Measurements from ENCODE around the gene ABCG5. TPM values are rescaled to one million over a fixed set of nuclear protein-coding genes. Genes with fewer than 3 reads are reported as not detected.

ABCG5 gene
- polyA plus RNA-seq, 3 donors = 0.44 to 0.91 (median 0.55) TPM

DNA sequence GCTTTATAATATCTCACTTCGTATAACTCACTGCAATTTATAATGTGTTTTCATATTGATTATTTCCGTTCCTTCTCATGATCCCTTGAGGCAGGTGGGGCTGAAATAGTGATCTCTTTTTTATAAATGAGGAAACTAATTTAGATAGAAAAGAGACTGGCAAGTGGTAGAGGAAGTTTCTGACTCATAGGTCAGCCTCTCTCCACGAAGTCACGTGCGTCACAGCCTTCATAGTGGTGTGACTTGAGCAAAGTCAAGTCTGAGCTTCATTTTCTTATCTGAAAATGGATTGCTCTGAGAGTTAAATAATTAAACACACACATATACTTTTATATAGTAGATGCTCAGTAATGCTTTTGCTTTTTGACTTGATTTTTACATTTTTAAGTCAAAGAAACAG, 19.9 kb downstream of the ABCG5 start:
- no peak for DNase-seq (ENCODE audit: extremely low read depth in 1 of 11, low read depth in 9 of 11, low spot score in 4 of 11)

DNA sequence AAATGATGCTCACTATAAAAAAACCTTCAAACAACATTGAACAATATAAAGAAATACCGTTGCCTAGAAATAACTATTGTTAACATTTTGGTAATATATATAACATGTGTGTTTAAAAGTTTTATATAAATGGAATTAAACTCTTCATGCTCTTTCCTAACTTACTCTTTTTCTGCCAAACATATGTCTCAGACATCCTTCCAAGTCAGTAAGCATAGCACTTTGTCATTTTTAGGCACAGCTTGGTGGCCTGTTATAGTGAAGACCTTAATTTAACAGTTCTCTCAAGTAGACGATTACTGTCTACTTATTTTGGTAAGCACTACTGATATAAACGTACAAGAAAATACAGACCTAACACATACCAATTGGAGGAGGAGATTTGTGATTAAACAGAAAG, 23.9 kb downstream of the ABCG5 start:
- no peak for DNase-seq (ENCODE audit: extremely low read depth in 1 of 11, low read depth in 9 of 11, low spot score in 4 of 11)

DNA sequence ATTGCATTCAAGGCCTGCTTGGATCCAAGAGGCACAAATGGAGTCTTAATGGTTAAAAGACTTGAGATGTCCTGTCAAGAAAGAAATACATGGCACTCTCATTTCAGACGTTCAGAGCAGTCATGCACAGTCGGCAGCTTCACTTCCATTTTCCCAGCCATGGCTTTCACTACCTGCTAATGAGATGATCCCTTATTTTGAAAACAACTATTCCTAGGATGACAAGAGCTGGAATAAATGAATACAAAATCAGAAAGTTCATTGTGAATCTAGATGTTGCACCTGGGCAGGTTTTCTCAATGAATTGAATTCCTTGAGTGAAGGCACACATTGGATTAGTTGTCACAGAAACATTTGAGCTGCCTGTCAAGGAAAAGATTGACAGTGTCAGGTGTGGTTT, 25.7 kb downstream of the ABCG5 start:
- DNase-seq (ENCODE audit: extremely low read depth in 1 of 11, low read depth in 9 of 11, low spot score in 4 of 11) = no peak

DNA sequence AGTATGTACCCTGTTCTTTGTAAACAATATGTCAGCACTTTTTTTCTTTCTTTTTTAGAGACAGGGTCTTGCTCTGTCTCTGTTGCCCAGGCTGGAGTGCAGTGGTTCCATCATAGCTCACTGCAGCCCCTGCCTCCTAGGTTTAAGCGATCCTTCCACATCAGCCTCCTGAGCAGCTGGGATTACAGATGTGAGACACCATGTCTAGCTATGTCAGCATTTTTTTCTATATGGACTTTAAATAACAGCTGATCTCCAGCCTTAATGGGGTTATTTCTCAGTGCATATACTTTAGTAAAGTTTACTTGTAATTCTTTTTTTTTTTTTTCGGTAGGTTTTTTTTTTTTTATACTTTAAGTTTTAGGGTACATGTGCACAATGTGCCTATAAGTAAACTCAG, 26.6 kb downstream of the ABCG5 start:
- no peak for DNase-seq (ENCODE audit: extremely low read depth in 1 of 11, low read depth in 9 of 11, low spot score in 4 of 11)

DNA sequence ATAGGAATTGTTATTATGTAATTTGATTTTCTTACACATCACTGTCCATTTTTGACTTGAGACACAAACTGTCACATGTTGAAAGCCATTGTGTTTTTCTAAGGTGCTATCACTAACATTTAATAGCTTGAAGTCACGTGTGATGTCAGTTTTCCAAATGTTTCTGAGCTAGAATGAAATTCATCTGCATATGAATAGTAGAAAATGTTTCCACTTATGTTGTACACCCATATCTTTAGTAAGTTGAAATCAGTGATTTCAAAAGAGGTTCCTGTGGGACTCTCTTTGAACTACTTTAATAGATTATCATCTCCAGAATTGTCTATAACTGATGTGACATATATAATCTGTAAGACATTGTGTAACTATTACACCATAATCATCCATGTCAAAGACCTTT, 27.8 kb downstream of the ABCG5 start:
- DNase-seq (ENCODE audit: extremely low read depth in 1 of 11, low read depth in 9 of 11, low spot score in 4 of 11) = no peak

DNA sequence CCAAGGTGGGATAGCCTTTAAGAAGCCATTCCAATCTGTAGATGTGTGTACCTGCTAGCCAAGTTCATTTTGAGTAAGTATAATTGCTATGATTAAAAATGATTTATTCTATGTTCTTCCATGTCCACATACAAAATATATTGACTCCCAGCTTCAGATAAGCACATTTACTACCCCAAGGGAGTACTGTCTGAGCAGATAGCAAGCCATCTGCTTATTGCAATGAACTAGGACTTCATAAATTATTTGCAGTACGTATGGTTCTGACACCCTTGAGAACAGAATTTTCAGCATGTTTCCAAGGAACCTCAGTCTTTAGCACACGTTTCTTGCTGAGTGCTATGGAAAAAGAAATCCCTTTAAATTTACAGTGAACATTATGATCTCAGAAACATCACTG, 28.2 kb downstream of the ABCG5 start:
- no peak for DNase-seq (ENCODE audit: extremely low read depth in 1 of 11, low read depth in 9 of 11, low spot score in 4 of 11)

DNA sequence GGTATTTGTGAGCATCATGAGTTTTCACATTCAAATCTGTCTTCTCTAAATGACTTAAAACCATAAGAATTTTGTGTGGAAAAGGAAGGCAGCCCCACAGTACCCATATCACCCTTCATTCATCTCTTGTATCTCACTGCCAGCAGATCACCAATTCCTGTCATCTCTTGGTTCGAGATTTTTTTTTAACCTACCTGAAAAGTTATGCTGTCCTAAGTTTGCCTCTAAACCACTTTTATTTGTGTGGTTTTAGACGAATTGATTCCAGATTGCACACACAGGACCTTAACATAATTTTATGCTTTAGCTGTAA, 32.0 kb downstream of the ABCG5 start:
- DNase-seq (ENCODE audit: extremely low read depth in 1 of 11, low read depth in 9 of 11, low spot score in 4 of 11) = no peak

DNA sequence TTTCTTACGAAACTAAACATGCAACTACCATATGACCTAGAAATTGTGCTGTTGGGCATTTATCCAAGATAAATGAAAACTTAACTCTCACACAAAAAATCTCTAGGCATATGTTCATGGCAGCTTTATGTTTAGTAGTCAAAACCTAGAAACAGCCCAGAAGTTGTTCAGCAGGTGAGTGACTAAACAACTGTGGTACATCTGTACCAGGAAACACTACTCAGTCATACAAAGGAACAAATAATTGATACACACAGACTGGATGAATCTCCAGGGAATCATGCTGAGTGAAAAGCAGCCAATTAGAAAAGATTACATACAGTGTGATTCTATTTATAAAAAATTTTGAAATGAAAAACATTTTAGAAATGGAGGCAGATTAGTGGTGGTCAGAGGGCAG, 35.5 kb downstream of the ABCG5 start:
- no peak for DNase-seq (ENCODE audit: extremely low read depth in 1 of 11, low read depth in 9 of 11, low spot score in 4 of 11)

DNA sequence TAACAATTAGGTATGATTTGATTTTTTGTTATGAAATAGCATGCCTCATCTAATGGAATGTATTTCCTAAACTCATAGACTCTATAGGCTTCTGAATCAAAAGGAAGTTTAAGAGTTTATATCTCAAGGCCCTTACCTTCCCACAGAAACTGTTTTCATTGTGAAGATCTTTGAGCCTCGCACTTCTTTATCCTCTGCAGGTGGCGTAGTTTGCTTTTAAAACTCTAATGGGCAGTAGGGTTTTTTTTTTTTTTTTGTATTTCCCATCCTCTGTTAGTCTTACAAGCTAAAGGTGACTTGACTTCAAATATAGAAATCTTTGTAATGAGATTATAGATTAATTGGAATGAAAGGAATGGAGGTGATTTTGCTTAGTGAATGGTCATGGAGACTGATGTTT, 36.5 kb downstream of the ABCG5 start:
- DNase-seq (ENCODE audit: extremely low read depth in 1 of 11, low read depth in 9 of 11, low spot score in 4 of 11) = no peak

DNA sequence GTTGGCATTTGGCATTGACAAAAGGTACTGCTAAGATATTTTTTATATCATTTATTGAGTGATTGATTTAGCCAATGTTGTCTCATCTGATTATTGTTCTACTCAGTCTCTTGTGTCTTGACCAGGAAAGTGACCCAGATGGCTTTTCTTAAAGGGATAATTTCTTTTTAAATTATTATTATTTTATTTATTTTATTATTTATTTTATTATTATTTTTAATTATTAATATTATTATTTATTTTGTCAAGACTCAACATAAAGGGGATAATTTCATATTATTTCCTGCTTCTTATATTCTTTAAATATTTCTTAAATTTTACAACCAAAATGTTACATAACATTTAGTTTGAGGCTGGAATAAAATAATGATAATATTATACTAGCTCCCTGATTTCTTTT, 37.7 kb downstream of the ABCG5 start:
- no peak for DNase-seq (ENCODE audit: extremely low read depth in 1 of 11, low read depth in 9 of 11, low spot score in 4 of 11)

DNA sequence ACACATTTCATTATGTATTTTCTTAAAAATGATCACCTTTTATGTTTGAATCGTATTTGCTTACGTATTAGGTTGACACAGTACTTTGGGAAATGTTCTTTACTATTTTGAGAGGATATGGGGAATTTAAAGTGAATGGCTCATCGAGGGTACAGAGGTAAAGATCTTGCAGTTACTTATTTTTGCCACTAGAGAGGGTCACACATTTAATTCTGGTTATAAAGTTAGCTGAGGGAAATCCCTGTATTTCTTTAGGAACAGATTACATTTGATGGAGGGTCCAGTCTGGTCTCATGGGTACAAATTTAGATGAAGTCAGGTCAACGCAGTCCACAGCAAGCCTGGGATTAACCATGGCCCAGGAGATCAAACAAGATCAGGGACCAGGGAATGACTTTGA, 40.3 kb downstream of the ABCG5 start:
- DNase-seq (ENCODE audit: extremely low read depth in 1 of 11, low read depth in 9 of 11, low spot score in 4 of 11) = no peak

DNA sequence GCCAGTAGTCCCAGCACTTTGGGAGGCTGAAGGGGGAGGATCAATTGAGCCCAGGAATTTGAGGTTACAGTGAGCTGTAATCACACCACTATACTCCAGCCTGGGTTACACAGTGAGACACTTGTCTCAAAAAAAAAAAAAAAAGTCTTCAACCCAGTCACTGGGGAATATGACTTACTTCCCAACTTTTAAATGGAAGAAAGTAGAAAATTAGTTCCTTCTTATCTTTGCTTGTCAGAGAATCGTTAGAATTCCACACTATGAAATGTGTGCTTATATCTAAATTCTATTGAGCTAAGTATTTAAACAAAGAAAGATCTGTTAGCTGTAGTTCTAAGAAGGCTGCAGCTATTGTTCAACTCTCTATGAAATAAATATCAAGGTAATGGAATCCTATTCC, 42.4 kb downstream of the ABCG5 start:
- no peak for DNase-seq (ENCODE audit: extremely low read depth in 1 of 11, low read depth in 9 of 11, low spot score in 4 of 11)

DNA sequence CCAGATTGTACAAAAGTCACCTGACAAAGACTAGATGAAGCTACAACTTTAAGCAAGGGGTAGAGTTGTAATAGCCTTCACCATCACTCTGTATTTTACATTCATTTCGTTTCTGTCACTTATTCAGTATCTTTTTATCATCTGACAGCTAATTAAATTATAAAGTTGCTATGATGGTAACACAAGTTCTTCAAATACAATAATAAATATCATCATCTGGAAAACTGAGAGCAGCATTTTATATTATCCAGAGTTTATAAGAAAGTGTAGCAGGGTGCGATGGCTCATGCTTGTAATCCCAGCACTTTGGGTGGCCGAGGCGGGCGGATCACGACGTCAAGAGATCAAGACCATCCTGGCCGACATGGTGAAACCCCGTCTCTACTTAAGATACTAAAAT, 43.7 kb downstream of the ABCG5 start:
- DNase-seq (ENCODE audit: extremely low read depth in 1 of 11, low read depth in 9 of 11, low spot score in 4 of 11) = no peak

DNA sequence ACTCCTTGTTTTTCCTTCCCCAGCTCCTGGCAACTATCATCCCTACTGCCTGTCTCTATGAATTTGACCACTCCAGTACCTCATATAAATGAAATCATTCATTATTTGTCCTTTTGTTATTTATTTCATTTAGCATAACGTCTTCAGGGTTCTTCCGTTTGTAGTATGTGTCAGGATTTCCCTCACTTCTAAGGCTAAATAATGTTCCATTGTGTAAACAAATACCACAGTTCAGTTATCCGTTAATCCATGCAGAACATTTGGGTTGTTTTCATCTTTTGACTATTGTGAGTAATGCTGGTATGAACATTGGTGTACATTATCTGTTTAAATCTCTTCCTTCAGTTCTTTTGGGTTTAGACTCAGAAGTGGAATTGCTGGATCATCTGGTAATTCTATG, 46.0 kb downstream of the ABCG5 start:
- peak in 6 of 11 donors; percentile 15 to 52 (median 27) for DNase-seq (ENCODE audit: extremely low read depth in 1 of 11, low read depth in 9 of 11, low spot score in 4 of 11)

DNA sequence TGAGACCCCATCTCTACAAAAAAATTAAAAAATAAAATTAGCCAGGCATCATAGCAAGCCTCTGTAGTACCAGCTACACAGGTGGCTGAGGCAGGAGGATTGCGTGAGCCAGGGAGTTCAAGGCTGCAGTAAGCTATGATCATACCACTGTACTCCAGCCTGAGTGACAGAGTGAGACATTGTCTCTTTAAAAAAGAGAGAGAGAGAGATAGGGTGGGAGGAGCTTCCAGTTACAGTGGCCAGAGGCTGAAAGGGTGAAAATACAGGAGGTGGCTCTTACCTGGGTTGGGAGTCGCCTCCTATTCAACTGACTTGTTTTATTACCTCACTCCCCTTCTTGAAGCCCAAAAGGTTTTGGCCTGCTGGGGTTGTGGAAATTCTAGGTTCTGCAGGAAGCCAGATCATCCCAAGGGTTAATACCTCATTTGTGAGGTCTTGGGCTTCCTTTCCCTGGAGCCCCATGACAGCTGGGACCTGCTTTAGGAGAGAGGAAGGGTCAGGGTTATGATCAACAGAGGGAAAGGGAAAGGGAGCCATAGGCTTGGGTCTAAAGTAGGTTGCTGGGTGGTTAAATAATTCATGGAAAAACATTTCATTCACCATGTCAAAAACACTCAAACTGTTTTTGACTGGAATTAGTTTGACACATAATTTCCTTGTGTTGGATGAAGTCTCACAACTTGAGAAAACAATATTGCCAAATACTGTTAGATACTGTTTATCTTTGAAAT, 47.4 kb downstream of the ABCG5 start:
- DNase-seq (ENCODE audit: extremely low read depth in 1 of 11, low read depth in 9 of 11, low spot score in 4 of 11) = no peak

DNA sequence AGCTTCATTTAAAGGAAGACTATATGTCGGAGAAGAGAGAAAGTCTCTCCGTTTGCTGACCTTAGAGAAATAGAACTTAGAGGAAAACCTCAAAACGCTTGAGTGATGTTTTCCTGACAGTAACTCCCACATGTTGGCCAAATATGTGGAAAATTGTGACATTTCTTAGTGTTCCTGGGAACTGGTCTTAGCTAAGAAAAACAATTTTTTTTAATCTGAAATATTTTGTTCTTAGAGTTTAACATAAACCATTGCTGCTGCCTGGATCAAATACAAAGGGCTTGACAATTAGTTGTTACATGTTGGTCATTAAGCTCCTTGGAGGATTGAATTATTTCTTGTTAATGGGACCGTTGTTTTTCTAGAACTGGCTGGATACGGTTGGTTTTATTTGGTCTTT, 48.5 kb downstream of the ABCG5 start:
- peak in 6 of 11 donors; percentile 4 to 38 (median 26) for DNase-seq (ENCODE audit: extremely low read depth in 1 of 11, low read depth in 9 of 11, low spot score in 4 of 11)

DNA sequence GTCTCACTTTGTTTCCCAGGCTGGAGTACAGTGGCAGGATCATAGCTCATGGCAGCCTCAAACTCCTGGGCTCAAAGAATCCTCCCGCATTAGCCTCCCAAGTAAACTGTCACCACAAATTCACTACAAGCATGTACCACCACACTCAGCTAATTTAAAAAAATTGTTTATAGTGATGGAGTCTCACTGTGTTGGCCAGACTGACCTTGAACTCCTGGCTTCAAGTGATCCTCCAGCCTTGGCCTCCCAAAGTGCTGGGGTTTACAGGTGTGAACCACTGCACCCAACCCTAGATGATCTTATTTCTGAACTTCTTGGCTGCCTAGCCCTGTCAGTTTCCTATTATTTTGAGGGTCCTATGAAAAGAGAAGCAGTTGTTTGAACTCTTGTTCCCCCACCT, 50.0 kb downstream of the ABCG5 start:
- no peak for DNase-seq (ENCODE audit: extremely low read depth in 1 of 11, low read depth in 9 of 11, low spot score in 4 of 11)

DNA sequence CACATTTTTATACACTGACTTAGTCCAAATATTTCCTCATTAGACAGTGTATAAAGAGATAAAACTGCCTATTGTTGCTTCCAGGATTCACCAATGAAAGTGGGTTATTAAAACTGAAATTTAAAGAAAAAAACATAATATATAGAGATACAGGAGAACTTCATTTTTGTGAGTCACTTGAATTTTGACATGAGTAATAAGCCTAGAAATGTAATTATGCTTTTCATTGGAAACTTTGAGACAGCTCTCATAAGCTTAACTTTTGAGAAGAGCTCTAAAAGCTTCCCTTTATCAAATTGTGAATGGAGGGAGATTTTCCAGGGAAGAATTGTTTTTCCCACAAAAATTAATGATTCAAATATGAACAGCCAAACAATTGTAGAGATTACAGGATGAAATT, 50.7 kb downstream of the ABCG5 start:
- no peak for DNase-seq (ENCODE audit: extremely low read depth in 1 of 11, low read depth in 9 of 11, low spot score in 4 of 11)

DNA sequence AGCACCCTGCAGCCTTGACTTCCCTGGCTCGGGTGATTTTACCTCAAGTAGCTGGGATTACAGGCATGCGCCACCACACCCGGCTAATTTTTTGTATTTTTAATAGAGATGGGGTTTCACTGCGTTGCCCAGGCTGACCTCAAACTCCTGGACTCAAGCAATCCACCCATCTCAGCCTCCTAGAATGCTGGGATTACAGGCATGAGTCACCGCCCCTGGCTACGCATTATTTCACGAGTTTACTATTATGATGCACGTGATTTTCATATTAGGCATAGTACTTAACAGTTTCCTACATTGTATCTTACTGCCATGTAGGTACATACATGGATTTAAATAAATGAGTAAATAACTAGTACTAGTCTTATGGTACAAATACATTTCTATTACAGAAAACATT, 60.4 kb downstream of the ABCG5 start:
- no peak for DNase-seq (ENCODE audit: extremely low read depth in 1 of 11, low read depth in 9 of 11, low spot score in 4 of 11)

DNA sequence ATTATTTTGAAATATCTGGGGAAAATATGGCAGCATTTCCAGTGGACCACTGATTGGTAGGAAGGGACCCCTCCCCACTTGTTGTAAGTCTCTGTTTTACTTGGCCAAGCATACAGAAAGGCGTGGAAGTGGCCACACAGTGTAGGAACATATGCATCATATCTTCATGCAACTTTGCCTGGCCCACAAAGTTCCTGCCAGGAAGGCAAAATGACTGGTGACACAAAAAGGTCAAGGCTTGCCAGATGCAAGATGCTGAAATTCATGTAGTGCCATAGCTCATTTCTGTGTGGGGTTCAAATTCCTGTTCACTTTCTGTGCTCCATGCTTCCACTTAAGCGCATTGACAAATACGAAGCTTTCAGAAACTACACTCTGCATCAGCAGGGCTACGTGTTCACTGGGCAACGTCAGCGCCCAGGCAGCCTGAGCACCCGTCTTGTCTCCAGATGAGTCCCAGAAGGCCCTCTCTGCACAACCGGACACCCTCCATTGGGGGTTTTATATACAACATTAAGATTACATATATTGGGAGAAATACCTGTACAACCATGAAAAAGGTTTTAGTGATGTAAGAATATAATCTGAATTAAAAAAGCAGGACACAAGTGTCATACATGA, 61.2 kb downstream of the ABCG5 start:
- no peak for DNase-seq (ENCODE audit: extremely low read depth in 1 of 11, low read depth in 9 of 11, low spot score in 4 of 11)

DNA sequence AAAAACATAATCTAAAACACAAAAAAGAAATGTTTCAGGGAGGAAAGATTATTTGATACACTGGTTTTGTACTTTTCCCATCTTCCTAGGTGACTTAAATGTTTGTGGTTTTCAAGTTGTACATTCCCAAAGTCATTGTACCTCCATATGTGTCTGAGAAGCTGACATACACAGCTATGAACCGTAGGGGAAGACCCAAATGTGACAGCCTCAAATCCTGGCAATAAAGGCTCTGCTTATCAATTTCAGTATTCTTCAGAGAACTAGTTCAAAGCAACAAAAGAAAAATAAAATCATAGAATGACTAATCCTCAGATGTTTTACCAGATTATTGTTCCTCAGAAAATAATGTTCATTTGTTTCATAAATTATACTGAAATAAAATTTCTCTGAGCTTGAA, 62.3 kb downstream of the ABCG5 start:
- no peak for DNase-seq (ENCODE audit: extremely low read depth in 1 of 11, low read depth in 9 of 11, low spot score in 4 of 11)

Data from renal cortex interstitium (tissue), 11 donors.